ACC112 (cell line): Measurements from ENCODE around the gene MINAR1.

Experiments
- H2AFZ ChIP-seq: fragments of 200-600 bp; sonication (generic); one replicate; pipeline ENCODE4 v1.6.0; 2017; ENCODE audit warnings: antibody characterized with exemption, low read length; ENCODE audit not compliant: unreplicated experiment
- H3K27ac ChIP-seq: fragments of 200-600 bp; sonication (generic); 2 replicates; pipeline ENCODE4 v1.5.1; 2014; ENCODE audit warnings: low read depth, mild to moderate bottlenecking, antibody characterized with exemption, low read length, moderate library complexity
- H3K27me3 ChIP-seq: fragments of 200-600 bp; sonication (generic); 2 replicates; pipeline ENCODE4 v1.6.1; 2014; ENCODE audit warnings: mild to moderate bottlenecking, antibody characterized with exemption, low read length, moderate library complexity, mixed read lengths; ENCODE audit not compliant: insufficient read depth
- H3K36me3 ChIP-seq: fragments of 200-600 bp; sonication (generic); 2 replicates; pipeline ENCODE4 v1.6.1; 2016; ENCODE audit warnings: mild to moderate bottlenecking, antibody characterized with exemption, low read length, moderate library complexity, mixed read lengths; ENCODE audit not compliant: insufficient read depth
- H3K4me1 ChIP-seq: fragments of 200-600 bp; sonication (generic); one replicate; pipeline ENCODE4 v1.6.1; 2016; ENCODE audit warnings: low read length, mixed read lengths; ENCODE audit not compliant: insufficient read depth, unreplicated experiment, control insufficient read depth
- H3K4me3 ChIP-seq: fragments of 200-600 bp; sonication (generic); 2 replicates; pipeline ENCODE4 v1.5.1; 2014; ENCODE audit warnings: mild to moderate bottlenecking, low read depth, low read length
- H3K79me2 ChIP-seq: fragments of 200-600 bp; sonication (generic); one replicate; pipeline ENCODE4 v1.6.0; 2016; ENCODE audit warnings: low read length; ENCODE audit not compliant: control insufficient read depth, unreplicated experiment, insufficient read depth

MINAR1 gene

GRCh38 chr15:79466488-79466887 is 34.4 kb downstream of the MINAR1 start:
- no peaks in the 10 kb centered on the region for H3K4me1 ChIP-seq
- H3K4me3 ChIP-seq: no peak overlapping the region
- H3K27me3 ChIP-seq: no peaks in the 10 kb centered on the region
- no peaks in the 10 kb centered on the region for H3K36me3 ChIP-seq
- no peaks in the 10 kb centered on the region for H3K79me2 ChIP-seq
- no peak overlapping the region for H2AFZ ChIP-seq
- no peak overlapping the region for H3K27ac ChIP-seq

- Histone ChIP-seq H3K4me1 (no peaks in the 10 kb centered on the region), H3K27ac (no peak overlapping the region)
These were observed 35.9 kb downstream of the MINAR1 start for GRCh38 chr15:79467865-79468586.

GRCh38 chr15:79472446-79472845 is 40.3 kb downstream of the MINAR1 start:
- H3K79me2 ChIP-seq: no peaks in the 10 kb centered on the region
- H3K36me3 ChIP-seq: no peaks in the 10 kb centered on the region
- H3K27ac ChIP-seq: no peak overlapping the region

More at GRCh38 chr15:79467865-79468586, 35.9 kb downstream of the MINAR1 start:
- Histone ChIP-seq H3K27me3 (no peaks in the 10 kb centered on the region), H3K36me3 (no peaks in the 10 kb centered on the region), H3K4me3 (no peak overlapping the region), H3K79me2 (no peaks in the 10 kb centered on the region), H2AFZ (no peak overlapping the region)

GRCh38 chr15:79474252-79474651 is 42.1 kb downstream of the MINAR1 start:
- peaks cover 5% of the 10 kb centered on the region for H3K4me1 ChIP-seq
- H3K79me2 ChIP-seq: no peaks in the 10 kb centered on the region
- no peak overlapping the region for H3K4me3 ChIP-seq
- no peaks in the 10 kb centered on the region for H3K36me3 ChIP-seq
- no peak overlapping the region for H3K27ac ChIP-seq
- H2AFZ ChIP-seq: no peak overlapping the region
- no peaks in the 10 kb centered on the region for H3K27me3 ChIP-seq

More at GRCh38 chr15:79472446-79472845, 40.3 kb downstream of the MINAR1 start:
- H3K4me3 ChIP-seq: no peak overlapping the region
- H3K27me3 ChIP-seq: no peaks in the 10 kb centered on the region
- H2AFZ ChIP-seq: no peak overlapping the region
- H3K4me1 ChIP-seq: peaks cover 5% of the 10 kb centered on the region

GRCh38 chr15:79475306-79475705 is 43.2 kb downstream of the MINAR1 start:
- Histone ChIP-seq H3K4me1 (peaks cover 5% of the 10 kb centered on the region), H3K36me3 (no peaks in the 10 kb centered on the region), H3K27ac (peak overlapping the region; percentile 35; the same call in 1 of the 2 replicates), H3K4me3 (peak overlapping the region; percentile 35), H3K27me3 (no peaks in the 10 kb centered on the region), H3K79me2 (no peaks in the 10 kb centered on the region), H2AFZ (no peak overlapping the region)

- Histone ChIP-seq H3K4me1 (peaks cover 5% of the 10 kb centered on the region), H3K27ac (no peak overlapping the region), H3K36me3 (no peaks in the 10 kb centered on the region), H3K79me2 (no peaks in the 10 kb centered on the region), H3K27me3 (no peaks in the 10 kb centered on the region), H3K4me3 (no peak overlapping the region), H2AFZ (no peak overlapping the region)
These were observed 46.0 kb downstream of the MINAR1 start for GRCh38 chr15:79478108-79478507.

- H3K36me3 ChIP-seq: no peaks in the 10 kb centered on the region
- no peak overlapping the region for H3K27ac ChIP-seq
- H3K79me2 ChIP-seq: no peaks in the 10 kb centered on the region
These were observed 47.5 kb downstream of the MINAR1 start for GRCh38 chr15:79479616-79480015.

GRCh38 chr15:79481793-79482192 is 49.7 kb downstream of the MINAR1 start:
- Histone ChIP-seq H3K27me3 (no peaks in the 10 kb centered on the region), H2AFZ (no peak overlapping the region), H3K36me3 (no peaks in the 10 kb centered on the region), H3K79me2 (no peaks in the 10 kb centered on the region), H3K27ac (no peak overlapping the region), H3K4me3 (no peak overlapping the region), H3K4me1 (no peaks in the 10 kb centered on the region)

More at GRCh38 chr15:79479616-79480015, 47.5 kb downstream of the MINAR1 start:
- Histone ChIP-seq H3K4me1 (peaks cover 5% of the 10 kb centered on the region), H3K27me3 (no peaks in the 10 kb centered on the region), H2AFZ (no peak overlapping the region), H3K4me3 (no peak overlapping the region)
